HCT116 (cell line): ENCODE data around the gene PKP1.

Experiments used
- EZH2 ChIP-seq: fragments of 200-600 bp; sonication (generic); IDR thresholded peaks from 2 replicates; pipeline ENCODE4 v1.6.1; 2017; ENCODE audit warnings: antibody characterized with exemption, mixed run types
- RAD21 ChIP-seq: IDR thresholded peaks from 2 replicates; pipeline ENCODE4 v1.6.1; 2012; ENCODE audit warnings: low read depth, mild to moderate bottlenecking
- TF ChIP-seq, protein P1 (sequence below), 3 experiments: fragments of 200-600 bp in 1 of 3; sonication (generic) in 1 of 3; IDR thresholded peaks in 2 of 3; conservative IDR thresholded peaks in 1 of 3; 2 replicates each; pipeline ENCODE4 v1.5.1; 2012 to 2017; ENCODE audit warnings: low read depth in 2 of 3, low read length in 2 of 3, antibody characterized with exemption in 1 of 3, borderline replicate concordance in 1 of 3, control low read depth in 1 of 3, mild to moderate bottlenecking in 1 of 3, mixed read lengths in 1 of 3, mixed run types in 1 of 3, moderate library complexity in 1 of 3; ENCODE audit not compliant: insufficient read depth in 1 of 3

DNA sequence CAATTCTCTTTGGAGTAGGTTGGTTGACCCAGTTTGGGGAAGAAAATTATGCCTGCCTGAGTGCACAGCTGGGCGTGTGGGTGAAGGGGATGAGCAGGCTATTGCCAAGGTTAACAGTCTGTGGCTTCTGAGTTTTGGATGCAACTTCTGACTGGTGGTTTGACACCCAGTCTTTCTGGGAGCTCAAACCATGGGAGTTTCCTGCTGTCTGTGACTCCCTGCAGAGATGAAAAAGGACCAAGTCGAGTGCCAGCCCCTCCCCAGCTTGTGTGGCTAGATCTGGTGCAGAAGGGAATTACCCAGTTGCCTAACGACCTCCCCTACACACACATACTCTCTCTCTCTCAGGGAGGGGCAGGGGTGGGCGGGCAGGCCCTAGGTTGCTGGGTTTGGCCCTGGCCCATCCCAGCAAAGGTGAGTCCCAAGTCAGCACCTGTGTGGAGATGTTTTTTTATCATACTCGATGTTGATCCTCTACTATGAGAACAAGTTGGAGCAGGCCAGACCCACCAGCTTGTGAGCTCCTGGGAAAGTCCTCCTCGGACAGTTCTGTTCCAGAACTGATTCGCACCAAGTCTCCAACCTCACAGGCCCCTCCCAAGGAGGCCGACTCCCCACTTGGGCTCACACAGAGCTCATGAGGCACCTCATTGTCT, 28.2 kb downstream of the PKP1 start:
- TF ChIP-seq EZH2 = no peak
- no peak for TF ChIP-seq RAD21
- TF ChIP-seq, protein P1, sequence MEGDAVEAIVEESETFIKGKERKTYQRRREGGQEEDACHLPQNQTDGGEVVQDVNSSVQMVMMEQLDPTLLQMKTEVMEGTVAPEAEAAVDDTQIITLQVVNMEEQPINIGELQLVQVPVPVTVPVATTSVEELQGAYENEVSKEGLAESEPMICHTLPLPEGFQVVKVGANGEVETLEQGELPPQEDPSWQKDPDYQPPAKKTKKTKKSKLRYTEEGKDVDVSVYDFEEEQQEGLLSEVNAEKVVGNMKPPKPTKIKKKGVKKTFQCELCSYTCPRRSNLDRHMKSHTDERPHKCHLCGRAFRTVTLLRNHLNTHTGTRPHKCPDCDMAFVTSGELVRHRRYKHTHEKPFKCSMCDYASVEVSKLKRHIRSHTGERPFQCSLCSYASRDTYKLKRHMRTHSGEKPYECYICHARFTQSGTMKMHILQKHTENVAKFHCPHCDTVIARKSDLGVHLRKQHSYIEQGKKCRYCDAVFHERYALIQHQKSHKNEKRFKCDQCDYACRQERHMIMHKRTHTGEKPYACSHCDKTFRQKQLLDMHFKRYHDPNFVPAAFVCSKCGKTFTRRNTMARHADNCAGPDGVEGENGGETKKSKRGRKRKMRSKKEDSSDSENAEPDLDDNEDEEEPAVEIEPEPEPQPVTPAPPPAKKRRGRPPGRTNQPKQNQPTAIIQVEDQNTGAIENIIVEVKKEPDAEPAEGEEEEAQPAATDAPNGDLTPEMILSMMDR (IDR thresholded peaks at IDR 0.05 in 2 of 3, conservative IDR thresholded peaks at IDR 0.05 in 1 of 3; ENCODE audit: borderline replicate concordance in 1 of 3, insufficient read depth in 1 of 3, low read depth in 2 of 3, low read length in 2 of 3) = no peak
